Fibroblast of lung (primary cell): ENCODE data around the gene TBC1D14.

ENCODE experiments used
- CTCF ChIP-seq, 2 donors: IDR thresholded peaks in 1 of 2; conservative IDR thresholded peaks in 1 of 2; 1 replicate in 1 of 2; 2 replicates in 1 of 2; pipeline ENCODE4 v1.5.1; 2011 to 2012; ENCODE audit warnings: low read length in 2 of 2, control low read depth in 1 of 2, inconsistent platforms in 1 of 2, low read depth in 1 of 2, mild to moderate bottlenecking in 1 of 2
- EZH2 ChIP-seq: IDR thresholded peaks from 2 replicates; pipeline ENCODE4 v1.5.1; 2012; ENCODE audit warnings: low read length, control low read depth, mild to moderate bottlenecking; ENCODE audit errors: missing control alignments

GRCh38 chr4:7002336-7002735 is 92.7 kb downstream of the TBC1D14 start:
- TF ChIP-seq CTCF (conservative IDR thresholded peaks at IDR 0.05 in 1 of 2, IDR thresholded peaks at IDR 0.05 in 1 of 2; ENCODE audit: low read depth in 1 of 2, low read length in 2 of 2) (no peak), EZH2 (no peak)
